Thymus (tissue), 11 donors: ENCODE data around the gene WNT2. TPM values are rescaled to one million over a fixed set of nuclear protein-coding genes. Genes with fewer than 3 reads are reported as not detected.

ENCODE experiments used
- DNase-seq, 9 donors: peaks; one replicate each; pipeline ENCODE4 v3.0.0-alpha.2; 2013; ENCODE audit warnings: low spot score in 9 of 9, low read depth in 6 of 9, missing footprints in 1 of 9
- H3K27ac ChIP-seq, 2 donors: one replicate each; pipeline ENCODE4 v1.5.1; 2013; ENCODE audit warnings: control low read depth in 1 of 2, low read depth in 1 of 2, low read length in 1 of 2, mild to moderate bottlenecking in 1 of 2, moderate library complexity in 1 of 2
- H3K27me3 ChIP-seq, 2 donors: one replicate each; pipeline ENCODE4 v1.5.1; 2013; ENCODE audit warnings: low read length in 1 of 2; ENCODE audit not compliant: control insufficient read depth in 2 of 2, insufficient read depth in 1 of 2
- H3K36me3 ChIP-seq, 2 donors: one replicate each; pipeline ENCODE4 v1.5.1; 2013; ENCODE audit warnings: low read length in 1 of 2, mild to moderate bottlenecking in 1 of 2, moderate library complexity in 1 of 2; ENCODE audit not compliant: control insufficient read depth in 2 of 2, insufficient read depth in 2 of 2
- H3K4me1 ChIP-seq, 2 donors: one replicate each; pipeline ENCODE4 v1.5.1; 2013; ENCODE audit warnings: low read length in 2 of 2; ENCODE audit not compliant: control insufficient read depth in 2 of 2, insufficient read depth in 2 of 2
- H3K4me3 ChIP-seq, 2 donors: one replicate each; pipeline ENCODE4 v1.5.1; 2013; ENCODE audit warnings: low read length in 2 of 2, control low read depth in 1 of 2, mild to moderate bottlenecking in 1 of 2
- H3K9me3 ChIP-seq, 2 donors: one replicate each; pipeline ENCODE4 v1.5.1; 2013; ENCODE audit warnings: low read length in 1 of 2, mild to moderate bottlenecking in 1 of 2; ENCODE audit not compliant: control insufficient read depth in 2 of 2, insufficient read depth in 1 of 2
- WGBS: extraction: QIAGEN DNeasy Blood & Tissue Kit; methylation state at CpG from one replicate; pipeline ENCODE4 v1.1.7; 2013; 5-methylcytosine and 5-hydroxymethylcytosine counted together
- polyA plus RNA-seq: library from polyadenylated mRNA; stranded (reverse); fragments of 200-250 nt; gene quantifications from one replicate; pipeline ENCODE4 v1.2.3, GENCODE V29; 2013
- total RNA-seq: library from RNA; stranded (reverse); fragments of 120-200 nt; gene quantifications from one replicate; pipeline ENCODE4 v1.2.4, GENCODE V29; 2013
- donor health status: healthy.

The WNT2 gene
- total and polyA plus RNA-seq, 2 donors, result 0.14 to 0.24 TPM

- H3K4me1 ChIP-seq, result no peaks in the 10 kb centered on the region
- no peaks in the 10 kb centered on the region for H3K27me3 ChIP-seq
- H3K27ac ChIP-seq, result no peak overlapping the region
- no peaks in the 10 kb centered on the region for H3K36me3 ChIP-seq
- no peak for DNase-seq
- 94% methylated on average over 4 of the region's 4 CpGs for WGBS
- no peaks in the 10 kb centered on the region for H3K9me3 ChIP-seq
- no peak overlapping the region for H3K4me3 ChIP-seq
Measured at GRCh38 chr7:117241088-117241487, 81.8 kb downstream of the WNT2 start.

GRCh38 chr7:117238937-117239336 is 83.9 kb downstream of the WNT2 start:
- WGBS, result 91% methylated on average over 7 of the region's 7 CpGs
- no peak for DNase-seq
- Histone ChIP-seq H3K9me3 (no peaks in the 10 kb centered on the region), H3K36me3 (no peaks in the 10 kb centered on the region), H3K27me3 (no peaks in the 10 kb centered on the region), H3K4me1 (no peaks in the 10 kb centered on the region), H3K4me3 (no peak overlapping the region), H3K27ac (no peak overlapping the region)

GRCh38 chr7:117238472-117238871 is 84.4 kb downstream of the WNT2 start:
- 88% methylated on average over 7 of the region's 7 CpGs for WGBS
- Histone ChIP-seq H3K27me3 (no peaks in the 10 kb centered on the region), H3K4me1 (no peaks in the 10 kb centered on the region), H3K4me3 (no peak overlapping the region), H3K36me3 (no peaks in the 10 kb centered on the region), H3K9me3 (no peaks in the 10 kb centered on the region), H3K27ac (no peak overlapping the region)
- no peak for DNase-seq

- no peaks in the 10 kb centered on the region for H3K9me3 ChIP-seq
- DNase-seq, result no peak
- 82% methylated on average over 5 of the region's 5 CpGs for WGBS
- H3K4me3 ChIP-seq, result no peak overlapping the region
- H3K36me3 ChIP-seq, result no peaks in the 10 kb centered on the region
- no peaks in the 10 kb centered on the region for H3K4me1 ChIP-seq
- no peak overlapping the region for H3K27ac ChIP-seq
- no peaks in the 10 kb centered on the region for H3K27me3 ChIP-seq
Measured at GRCh38 chr7:117237646-117238045, 85.2 kb downstream of the WNT2 start.

GRCh38 chr7:117231047-117231359 is 91.9 kb downstream of the WNT2 start:
- no peak for DNase-seq
- Histone ChIP-seq H3K27me3 (no peaks in the 10 kb centered on the region), H3K27ac (no peak overlapping the region), H3K36me3 (no peaks in the 10 kb centered on the region), H3K4me1 (no peaks in the 10 kb centered on the region), H3K4me3 (no peak overlapping the region), H3K9me3 (no peaks in the 10 kb centered on the region)
- 93% methylated on average over 3 of the region's 3 CpGs for WGBS

- Histone ChIP-seq H3K4me3 (no peak overlapping the region), H3K36me3 (no peaks in the 10 kb centered on the region), H3K4me1 (no peaks in the 10 kb centered on the region), H3K27ac (no peak overlapping the region), H3K9me3 (no peaks in the 10 kb centered on the region), H3K27me3 (no peaks in the 10 kb centered on the region)
- DNase-seq, result no peak
- WGBS, result 94% methylated on average over 4 of the region's 4 CpGs
Measured at GRCh38 chr7:117230276-117231046, 92.4 kb downstream of the WNT2 start.

GRCh38 chr7:117229350-117229749 is 93.5 kb downstream of the WNT2 start:
- no peak overlapping the region for H3K27ac ChIP-seq
- H3K9me3 ChIP-seq, result no peaks in the 10 kb centered on the region
- no peaks in the 10 kb centered on the region for H3K4me1 ChIP-seq
- no peak overlapping the region for H3K4me3 ChIP-seq
- DNase-seq, result no peak
- H3K36me3 ChIP-seq, result no peaks in the 10 kb centered on the region
- H3K27me3 ChIP-seq, result no peaks in the 10 kb centered on the region
- 95% methylated on average over 3 of the region's 3 CpGs for WGBS

GRCh38 chr7:117227091-117227490 is 95.8 kb downstream of the WNT2 start:
- DNase-seq, result no peak
- Histone ChIP-seq H3K9me3 (no peaks in the 10 kb centered on the region), H3K4me1 (no peaks in the 10 kb centered on the region), H3K4me3 (no peak overlapping the region), H3K27ac (no peak overlapping the region), H3K36me3 (no peaks in the 10 kb centered on the region), H3K27me3 (no peaks in the 10 kb centered on the region)
- 98% methylated on average over 4 of the region's 4 CpGs for WGBS

GRCh38 chr7:117225536-117225935 is 97.3 kb downstream of the WNT2 start:
- no peak for DNase-seq
- 97% methylated on average over 6 of the region's 6 CpGs for WGBS
- Histone ChIP-seq H3K27me3 (no peaks in the 10 kb centered on the region), H3K27ac (no peak overlapping the region), H3K9me3 (no peaks in the 10 kb centered on the region), H3K36me3 (no peaks in the 10 kb centered on the region), H3K4me1 (no peaks in the 10 kb centered on the region), H3K4me3 (no peak overlapping the region)
